ENCODE measurements around the gene ATAD3A.
"Not testable (repeated sequence)": the region's sequence is repeated elsewhere in the genome, so short reads cannot be mapped to it uniquely, and the experiment has no call there.

The ATAD3A gene

DNA sequence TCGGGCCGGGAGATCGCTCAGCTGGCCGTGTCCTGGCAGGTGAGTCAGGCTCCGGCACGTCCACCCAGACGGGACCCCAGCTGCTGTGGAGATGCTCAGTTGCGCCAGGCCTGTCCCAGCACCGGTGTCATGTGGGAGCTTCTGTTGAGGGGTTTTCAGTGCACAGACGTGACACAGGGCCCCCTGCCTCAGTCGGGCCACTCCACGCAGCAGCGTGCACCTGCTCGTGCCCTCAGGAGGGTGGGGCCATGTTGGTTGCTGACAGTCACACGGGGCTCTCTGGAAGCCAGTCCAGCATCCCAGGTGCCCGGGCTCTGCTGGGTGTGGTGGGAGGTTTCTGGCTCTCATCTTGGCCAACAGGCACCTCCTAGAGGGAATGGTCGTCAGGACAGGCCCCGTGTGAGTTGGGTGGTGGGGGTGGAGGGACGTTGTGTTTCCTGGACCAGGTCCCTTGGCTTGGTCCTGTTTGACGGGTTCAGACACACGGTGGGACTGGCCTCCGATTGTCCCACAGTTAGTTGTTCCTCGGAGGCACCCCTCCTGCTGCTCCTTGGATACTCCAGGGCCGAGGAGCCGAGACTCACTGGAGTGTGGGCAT, 21.2 kb upstream of the ATAD3A start:
- DNase-seq = no peak

DNA sequence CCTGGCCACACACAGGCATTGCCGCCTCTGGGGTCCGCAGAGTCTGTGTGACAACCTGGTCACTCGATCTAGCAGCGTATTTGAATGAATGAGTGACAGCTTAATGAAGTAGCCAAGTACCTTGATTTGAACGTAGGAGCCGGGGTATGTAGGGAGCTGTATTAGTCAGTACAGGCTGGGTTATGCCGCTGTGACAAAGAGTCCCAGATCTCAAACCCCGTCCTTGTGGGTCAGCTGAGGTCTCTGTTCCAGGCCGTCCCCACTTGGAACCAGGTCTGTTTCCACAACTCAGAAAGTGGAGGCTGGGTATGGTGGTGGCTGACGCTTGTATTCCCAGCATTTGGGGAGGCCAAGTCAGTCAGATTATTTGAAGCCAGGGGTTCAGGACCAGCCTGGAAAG, 20.4 kb upstream of the ATAD3A start:
- DNase-seq = no peak

DNA sequence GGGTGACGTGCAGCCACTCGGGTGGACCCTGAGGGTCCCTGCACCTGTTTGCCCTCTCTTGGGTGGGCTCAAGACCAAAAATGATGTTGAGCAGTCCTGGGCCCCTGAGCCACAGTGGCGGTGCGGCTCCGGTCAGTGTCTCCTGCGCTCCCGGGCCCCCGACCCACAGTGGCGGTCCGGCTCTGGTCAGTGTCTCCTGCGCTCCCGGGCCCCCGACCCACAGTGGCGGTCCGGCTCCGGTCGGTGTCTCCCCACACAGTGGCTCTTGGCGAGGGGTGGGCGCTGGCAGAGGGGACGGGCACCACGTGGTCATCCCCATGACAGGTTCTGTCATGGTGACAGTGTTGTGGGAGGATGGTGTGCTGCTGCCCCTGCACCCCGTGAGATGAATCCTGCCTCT, 17.7 kb upstream of the ATAD3A start:
- not testable (repeated sequence) for DNase-seq

DNA sequence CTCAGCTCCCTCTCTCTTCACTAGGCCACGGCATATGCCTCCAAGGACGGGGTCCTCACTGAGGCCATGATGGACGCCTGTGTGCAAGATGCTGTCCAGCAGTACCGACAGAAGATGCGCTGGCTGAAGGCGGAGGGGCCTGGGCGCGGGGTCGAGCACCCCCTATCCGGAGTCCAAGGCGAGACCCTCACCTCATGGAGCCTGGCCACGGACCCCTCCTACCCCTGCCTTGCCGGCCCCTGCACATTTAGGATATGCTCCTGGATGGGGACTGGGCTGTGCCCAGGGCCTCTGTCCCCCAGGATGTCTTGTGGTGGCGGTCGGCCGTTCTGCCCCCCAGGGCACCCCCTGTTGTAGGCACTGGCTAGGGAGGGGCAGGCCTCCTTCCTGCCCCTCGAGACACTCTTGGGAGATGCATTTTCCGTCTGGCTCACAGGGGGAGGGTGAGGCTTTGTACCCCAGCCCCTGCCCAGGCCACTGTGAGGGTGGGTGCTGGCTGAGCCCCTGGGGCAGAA, 16.4 kb upstream of the ATAD3A start:
- DNase-seq = not testable (repeated sequence)

DNA sequence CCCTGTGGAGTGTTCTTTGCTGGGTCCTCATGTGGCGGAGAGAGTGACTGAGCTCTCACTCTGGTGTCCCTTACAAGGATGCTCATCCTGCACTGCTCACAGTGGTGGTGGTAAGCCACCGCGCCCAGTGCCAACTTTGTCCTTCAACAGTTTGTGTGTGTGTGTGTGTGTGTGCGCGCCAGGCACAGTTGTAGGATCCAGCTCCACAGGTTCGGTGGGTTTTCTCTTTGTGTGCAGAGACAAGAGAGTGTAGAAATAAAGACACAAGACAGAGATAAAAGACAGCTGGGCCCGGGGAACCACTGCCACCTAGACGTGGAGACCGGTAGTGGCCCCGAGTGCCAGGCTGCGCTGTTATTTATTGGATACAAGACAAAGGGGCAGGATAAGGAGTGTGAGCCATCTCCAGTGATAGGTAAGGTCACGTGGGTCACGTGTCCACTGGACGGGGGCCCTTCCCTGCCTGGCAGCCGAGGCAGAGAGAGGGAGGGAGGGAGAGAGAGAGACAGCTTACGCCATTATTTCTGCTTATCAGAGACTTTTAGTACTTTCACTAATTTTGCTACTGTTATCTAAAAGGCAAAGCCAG, 7.1 kb upstream of the ATAD3A start:
- DNase-seq = peak; percentile 45

DNA sequence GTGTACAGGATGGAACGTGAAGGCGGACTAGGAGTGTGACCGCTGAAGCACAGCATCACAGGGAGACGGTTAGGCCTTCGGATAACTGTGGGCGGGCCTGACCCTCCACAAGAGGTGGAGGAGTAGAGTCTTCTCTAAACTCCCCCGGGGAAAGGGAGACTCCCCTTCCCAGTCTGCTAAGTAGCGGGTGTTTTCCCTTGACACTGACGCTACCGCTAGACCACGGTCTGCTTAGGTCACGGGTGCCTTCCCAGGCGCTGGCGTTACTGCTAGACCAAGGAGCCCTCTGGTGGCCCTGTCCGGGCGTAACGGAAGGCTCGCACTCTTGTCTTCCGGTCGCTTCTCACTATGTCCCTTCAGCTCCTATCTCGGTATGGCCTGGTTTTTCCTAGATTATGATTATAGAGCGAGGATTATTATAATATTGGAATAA, 6.6 kb upstream of the ATAD3A start:
- DNase-seq = peak; percentile 58

DNA sequence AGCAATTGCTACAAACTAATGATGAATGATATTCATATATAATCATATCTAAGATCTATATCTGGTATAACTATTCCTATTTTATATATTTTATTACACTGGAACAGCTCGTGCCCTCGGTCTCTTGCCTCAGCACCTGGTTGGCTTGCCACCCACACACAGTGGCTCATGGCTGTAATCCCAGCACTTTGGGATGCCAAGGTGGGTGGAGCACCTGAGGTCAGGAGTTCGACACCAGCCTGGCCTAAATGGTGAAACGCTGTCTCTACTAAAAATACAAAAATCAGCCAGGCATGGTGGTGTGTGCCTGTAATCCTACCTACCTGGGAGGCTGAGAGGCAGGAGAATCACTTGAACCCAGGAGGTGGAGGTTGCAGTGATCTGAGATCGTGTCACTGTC, 6.2 kb upstream of the ATAD3A start:
- not testable (repeated sequence) for DNase-seq

DNA sequence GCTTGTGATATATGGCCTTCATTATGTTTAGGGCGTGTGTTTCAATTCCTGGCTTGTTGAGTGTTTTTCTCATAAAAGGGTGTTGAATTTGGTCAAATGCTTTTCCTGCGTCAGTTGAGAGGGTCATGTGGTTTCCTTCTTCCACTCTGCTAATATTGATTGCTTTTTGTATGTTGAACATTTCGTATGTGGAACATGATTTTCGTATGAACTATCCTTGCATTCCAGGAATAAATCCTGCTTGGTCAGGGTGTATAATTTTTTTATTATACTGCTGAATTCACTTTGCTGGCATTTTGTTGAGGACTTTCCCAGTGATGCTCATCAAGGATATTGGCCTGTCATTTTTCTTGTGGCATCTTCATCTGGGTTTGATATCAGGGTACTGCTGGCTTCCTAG, 4.7 kb upstream of the ATAD3A start:
- DNase-seq = no peak

DNA sequence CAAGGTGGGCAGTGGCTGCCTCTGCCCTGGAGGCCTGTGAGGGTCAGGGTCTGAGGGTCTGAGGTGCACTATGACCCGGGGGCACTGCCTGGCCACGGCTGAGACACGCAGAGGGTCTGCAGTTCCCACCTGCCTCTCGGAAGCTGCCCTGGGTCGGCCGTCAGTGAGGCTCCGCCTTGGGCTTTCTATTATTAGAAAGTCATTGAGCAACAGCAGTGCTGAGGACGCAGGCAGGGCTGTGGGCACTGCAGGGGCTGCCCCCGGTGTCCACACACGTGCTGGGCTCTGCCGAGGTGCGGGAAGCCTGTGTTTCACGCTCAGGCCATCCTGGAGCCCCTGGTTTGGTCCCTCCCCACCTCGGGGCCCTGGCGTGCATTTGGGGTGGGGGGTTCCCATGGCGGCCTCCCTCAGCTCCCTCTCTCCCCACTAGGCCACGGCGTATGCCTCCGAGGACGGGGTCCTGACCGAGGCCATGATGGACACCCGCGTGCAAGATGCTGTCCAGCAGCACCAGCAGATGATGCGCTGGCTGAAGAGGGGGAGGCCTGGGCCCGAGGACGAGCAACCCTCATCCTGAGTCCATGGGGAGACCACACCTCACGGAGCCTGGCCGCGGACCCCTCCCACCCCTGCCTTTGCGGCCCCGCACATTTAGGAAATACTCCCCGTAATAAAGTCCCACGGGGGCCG, 3.0 kb upstream of the ATAD3A start:
- not testable (repeated sequence) for DNase-seq

DNA sequence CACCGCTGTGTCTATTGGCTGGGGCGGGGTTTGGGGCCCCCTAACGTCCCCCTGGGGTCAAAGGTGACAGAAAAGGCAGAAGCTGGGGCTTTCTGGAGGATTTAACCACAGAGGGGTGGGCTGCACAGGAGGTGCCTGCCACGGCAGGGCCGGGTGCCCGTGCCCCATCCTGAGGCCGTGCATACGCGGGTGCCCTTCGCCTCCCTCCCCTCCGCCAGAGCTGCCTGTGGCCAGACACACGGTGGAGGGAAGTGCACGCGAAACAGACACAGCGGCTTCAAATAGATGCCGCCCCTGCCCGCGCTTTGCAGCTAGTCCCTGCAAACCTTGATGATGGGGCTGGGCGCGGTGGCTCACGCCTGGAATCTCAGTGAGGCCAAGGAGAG, 2.5 kb upstream of the ATAD3A start:
- not testable (repeated sequence) for DNase-seq

DNA sequence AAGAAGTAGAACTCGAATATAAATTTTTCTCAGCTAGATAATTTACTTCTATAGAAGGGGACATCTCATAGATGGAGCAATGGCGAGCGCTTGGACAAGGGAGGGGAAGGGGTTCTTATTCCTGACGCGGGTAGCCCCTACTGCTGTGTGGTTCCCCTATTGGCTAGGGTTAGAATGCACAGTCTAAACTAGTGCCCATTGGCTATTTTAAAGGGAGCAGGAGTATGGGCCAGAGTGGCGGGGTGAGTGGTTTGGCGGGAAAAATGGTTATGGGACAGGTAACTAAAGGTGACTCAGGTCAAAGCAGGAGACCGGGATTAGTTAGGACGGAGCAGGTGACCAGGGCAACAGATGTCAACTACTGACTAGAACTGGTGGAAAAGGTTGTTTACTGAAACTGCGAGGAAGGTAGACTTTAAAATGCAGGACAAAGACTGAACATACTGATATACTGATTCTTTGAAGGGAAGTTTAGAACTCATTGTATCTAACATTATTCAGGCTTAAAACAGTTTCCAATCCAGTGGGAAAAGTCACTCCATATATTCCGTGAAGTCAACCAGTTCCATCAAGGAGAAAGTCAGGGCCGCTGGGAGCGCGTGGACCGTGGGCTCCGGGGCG, 940 bp upstream of the ATAD3A start:
- DNase-seq = no peak

DNA sequence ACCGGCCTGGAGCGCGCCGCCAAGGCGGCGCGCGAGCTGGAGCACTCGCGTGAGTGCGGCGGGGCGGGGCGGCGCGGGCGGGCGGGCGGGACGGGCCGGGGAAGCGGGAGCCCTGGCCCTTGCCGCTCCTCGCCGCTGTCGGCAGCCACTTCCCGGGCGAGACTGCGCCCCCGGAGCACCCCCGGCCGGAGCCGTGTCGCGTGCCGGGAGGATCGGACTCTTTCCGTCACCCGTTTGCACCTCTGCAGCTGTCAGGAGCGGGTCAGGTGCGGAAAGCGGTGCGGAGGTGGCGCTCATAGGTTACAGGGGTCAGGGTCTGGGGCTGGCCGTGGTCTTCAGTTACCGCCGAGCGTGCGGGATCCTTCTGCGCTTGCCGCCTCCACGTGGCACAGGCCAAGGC, 463 bp downstream of the ATAD3A start:
- DNase-seq = not testable (repeated sequence)

DNA sequence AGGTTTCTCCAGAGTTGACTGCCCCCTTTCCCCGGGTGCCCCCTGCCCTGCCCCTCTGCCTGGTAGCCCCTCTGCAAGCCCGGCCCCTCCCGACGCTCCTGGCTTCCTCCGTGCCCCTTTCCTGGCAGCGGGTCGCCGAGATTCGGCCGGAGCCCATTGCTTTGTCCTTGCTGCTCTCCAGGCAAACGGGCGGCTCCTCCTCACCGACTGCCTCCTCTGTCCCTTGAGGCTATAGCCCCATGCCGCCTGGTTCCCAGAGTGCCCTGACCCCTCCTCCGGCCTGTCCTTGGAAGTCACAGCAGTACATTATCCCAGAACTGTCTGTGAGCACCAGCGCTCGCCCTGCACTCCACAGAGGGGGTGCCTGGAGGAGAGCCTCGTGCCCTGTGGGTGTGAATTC, 1.7 kb downstream of the ATAD3A start:
- DNase-seq = not testable (repeated sequence)

DNA sequence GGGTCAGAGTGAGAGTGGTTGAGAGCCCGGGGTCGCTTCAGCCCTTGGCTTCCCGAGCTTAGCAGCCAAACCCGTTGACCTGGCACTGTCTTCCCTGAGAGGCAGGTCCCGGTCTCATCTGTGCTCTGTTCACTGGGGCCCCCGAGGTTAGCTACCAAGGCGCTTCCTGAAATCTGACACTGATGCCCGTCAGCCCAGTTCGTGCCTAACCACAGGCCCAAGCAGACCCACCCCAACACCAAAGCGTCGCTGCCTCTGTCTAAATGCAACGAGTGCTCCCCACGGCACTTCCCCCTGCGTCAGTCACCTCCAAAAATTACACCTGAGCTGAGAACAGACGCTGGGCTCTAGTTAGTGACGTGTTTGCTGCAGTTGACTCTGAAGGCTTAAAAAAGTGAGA, 2.4 kb downstream of the ATAD3A start:
- not testable (repeated sequence) for DNase-seq

DNA sequence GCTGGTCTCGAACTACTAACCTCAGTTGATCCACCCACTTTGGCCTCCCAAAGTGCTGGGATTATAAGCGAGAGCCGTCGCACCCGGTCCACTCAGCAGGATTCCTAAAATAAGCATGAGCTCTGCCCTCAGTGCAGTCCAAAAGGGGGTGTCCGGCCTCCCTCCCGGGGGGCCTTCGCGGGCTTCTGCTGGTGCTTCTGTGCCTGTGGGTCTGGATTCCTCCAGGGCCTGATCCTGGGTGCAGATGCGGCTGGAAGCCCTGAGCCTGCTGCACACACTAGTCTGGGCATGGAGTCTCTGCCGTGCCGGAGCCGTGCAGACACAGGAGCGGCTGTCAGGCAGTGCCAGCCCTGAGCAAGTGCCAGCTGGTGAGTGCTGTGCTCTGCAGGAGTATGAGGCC, 5.0 kb downstream of the ATAD3A start:
- not testable (repeated sequence) for DNase-seq

DNA sequence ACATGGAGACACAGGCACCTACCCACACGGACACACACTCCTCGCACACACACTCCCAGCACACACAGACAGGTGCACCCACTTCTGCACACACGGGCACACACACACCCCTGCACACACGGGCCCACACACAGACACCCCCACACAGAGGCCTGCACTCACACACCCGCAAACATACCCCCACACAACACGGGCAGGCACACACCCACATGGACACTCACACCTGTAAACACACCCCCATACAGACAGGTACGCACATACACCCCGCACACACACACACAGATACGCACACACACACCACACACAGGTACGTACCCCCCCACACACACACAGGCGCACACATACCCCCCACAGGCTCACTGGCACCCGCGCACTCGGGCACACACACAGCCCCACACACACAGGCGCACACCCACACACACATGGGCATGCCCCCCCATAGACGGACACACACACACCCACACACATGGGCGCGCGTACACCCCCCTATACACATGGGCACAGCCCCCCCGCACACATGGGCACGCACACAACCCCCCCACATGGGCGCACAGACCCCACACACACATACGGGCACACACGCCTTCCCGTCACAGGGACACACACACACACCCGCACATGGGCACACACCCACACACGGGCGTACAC, 6.1 kb downstream of the ATAD3A start:
- DNase-seq = no peak

DNA sequence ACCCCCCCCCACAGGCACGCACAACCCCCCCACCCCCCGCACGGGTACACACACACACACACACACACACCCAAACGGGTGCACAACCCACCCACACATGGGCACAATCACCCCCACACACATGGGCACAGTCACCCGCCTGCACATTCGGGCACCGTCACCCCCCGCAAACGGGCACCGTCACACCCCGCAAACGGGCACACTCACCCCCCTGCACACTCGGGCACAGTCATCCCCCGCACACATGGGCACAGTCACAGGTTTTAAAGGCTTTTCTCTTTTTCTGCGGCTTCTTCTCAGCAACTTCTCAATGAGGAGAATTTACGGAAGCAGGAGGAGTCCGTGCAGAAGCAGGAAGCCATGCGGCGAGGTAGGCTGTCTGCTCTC, 6.7 kb downstream of the ATAD3A start:
- not testable (repeated sequence) for DNase-seq

DNA sequence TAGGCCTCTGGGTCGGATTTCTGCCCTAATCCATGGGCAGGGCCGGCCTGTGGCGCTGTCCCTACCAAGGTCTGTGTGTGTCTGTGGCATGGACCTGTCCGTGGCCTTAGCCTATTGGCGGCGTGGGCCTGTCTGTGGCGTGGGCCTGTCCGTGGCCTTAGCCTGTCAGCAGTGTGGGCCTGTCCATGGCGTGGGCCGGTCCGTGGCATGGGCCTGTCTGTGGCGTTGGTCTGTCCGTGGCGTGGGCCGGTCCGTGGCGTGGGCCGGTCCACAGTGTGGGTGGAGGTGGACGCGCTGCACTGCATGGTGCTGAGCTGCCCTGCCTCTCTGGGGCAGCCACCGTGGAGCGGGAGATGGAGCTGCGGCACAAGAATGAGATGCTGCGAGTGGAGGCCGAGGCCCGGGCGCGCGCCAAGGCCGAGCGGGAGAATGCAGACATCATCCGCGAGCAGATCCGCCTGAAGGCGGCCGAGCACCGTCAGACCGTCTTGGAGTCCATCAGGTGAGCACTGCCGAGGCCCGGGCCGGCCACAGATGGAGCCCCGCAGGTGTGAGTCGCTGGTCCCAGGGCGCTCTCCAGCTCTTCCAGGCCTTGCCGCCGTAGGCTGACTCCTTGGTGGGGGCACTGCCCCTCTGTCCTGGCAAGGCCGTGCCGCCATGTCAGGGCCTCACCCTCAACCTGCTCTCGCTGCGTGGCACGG, 8.0 kb downstream of the ATAD3A start:
- DNase-seq = not testable (repeated sequence)

DNA sequence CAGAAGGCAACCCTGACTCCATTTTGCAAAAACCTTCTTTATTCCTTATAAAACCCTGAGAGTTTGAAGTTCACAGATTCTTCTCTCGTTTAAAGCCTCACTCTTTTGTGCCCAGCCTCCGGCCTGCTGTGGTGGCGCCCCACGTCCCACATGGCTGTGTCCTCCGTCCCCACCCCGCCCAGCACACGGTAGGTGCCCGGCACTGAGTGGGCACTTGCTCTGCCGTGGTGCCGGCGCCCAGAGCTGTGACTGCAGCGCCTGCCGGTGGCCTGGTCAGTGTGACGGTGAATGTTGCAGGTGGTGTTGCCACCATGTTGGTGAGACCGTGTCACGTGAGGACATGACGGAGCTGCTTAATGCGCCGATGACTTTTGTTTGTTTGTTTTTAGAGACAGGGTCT, 9.4 kb downstream of the ATAD3A start:
- DNase-seq = no peak

DNA sequence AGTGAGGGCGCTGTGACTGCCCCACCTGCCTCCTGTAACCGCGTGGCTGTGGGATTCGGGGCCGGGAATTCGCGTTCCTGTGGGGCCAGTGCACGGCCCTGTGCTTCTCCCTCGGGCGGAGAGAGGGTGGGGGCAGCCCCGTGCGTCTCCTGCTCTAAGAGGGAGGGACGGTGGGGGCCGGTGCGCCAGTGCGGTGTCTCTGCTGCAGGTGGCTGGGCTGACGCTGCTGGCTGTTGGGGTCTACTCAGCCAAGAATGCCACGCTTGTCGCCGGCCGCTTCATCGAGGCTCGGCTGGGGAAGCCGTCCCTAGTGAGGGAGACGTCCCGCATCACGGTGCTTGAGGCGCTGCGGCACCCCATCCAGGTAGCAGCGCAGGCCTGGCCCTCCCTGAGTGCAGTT, 10.6 kb downstream of the ATAD3A start:
- not testable (repeated sequence) for DNase-seq

DNA sequence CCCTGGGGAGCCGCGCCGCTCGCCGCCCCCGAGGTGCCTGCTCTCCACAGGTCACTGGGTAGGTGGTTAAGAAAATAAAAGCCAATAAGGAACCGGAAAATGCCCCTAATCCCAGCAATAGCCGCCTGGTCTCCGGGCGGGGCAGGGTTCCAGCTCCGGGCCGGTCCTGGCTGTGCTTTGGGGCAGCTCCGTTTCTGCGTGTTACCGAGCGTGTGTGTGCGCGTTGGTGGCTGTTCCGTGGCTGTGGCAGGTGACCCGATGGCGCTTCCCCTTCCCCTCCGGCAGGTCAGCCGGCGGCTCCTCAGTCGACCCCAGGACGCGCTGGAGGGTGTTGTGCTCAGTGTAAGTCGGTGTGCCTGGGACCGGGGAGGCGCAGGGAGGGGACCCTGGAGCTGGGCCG, 11.3 kb downstream of the ATAD3A start:
- DNase-seq = not testable (repeated sequence)

DNA sequence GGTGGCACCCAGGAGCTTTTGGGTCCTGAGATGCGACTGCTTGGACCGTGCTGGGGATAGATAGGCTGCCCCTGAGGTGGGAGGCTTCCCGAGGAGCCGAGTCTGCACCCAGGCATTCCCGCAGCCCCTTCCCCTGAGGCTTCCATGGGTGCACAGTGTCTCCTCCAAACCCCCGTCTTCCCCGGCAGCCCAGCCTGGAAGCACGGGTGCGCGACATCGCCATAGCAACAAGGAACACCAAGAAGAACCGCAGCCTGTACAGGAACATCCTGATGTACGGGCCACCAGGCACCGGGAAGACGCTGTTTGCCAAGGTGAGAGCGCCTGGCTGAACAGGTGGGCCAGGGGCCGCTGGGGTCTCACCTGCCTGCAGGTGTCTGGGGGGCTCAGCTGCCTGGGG, 11.7 kb downstream of the ATAD3A start:
- DNase-seq = not testable (repeated sequence)
